Peyer's patch (tissue), 4 donors: ENCODE measurements around the gene SDS. TPM values are rescaled to one million over a fixed set of nuclear protein-coding genes. Genes with fewer than 3 reads are reported as not detected.

ENCODE experiments used
- DNase-seq, 3 donors: peaks; one replicate each; pipeline ENCODE4 v3.0.0-alpha.2; 2017 to 2019
- H3K27ac ChIP-seq, 4 donors: fragments of 200-600 bp; sonication (generic); one replicate each; pipeline ENCODE4 v1.5.1; 2016 to 2019
- H3K27me3 ChIP-seq, 2 donors: fragments of 200-600 bp; sonication (generic); one replicate each; pipeline ENCODE4 v1.5.1; 2019
- H3K36me3 ChIP-seq, 3 donors: fragments of 200-600 bp; sonication (generic); one replicate each; pipeline ENCODE4 v1.5.1; 2016 to 2019
- H3K4me1 ChIP-seq, 4 donors: fragments of 200-600 bp; sonication (generic); one replicate each; pipeline ENCODE4 v1.5.1; 2016 to 2019
- H3K4me3 ChIP-seq, 4 donors: fragments of 200-600 bp; sonication (generic); 1 replicate in 3 of 4; 2 replicates in 1 of 4; pipeline ENCODE4 v1.5.1; 2016 to 2019; ENCODE audit warnings: mild to moderate bottlenecking in 1 of 4
- H3K9me3 ChIP-seq, 4 donors: fragments of 200-600 bp; sonication (generic); one replicate each; pipeline ENCODE4 v1.5.1; 2016 to 2019; ENCODE audit warnings: mild to moderate bottlenecking in 1 of 4
- POLR2A ChIP-seq, 2 donors: fragments of 450-650 bp; IDR thresholded peaks; one replicate each; pipeline ENCODE4 v1.5.1; 2017; ENCODE audit warnings: antibody characterized with exemption in 2 of 2, mild to moderate bottlenecking in 2 of 2, moderate library complexity in 2 of 2
- total RNA-seq, 4 donors: library from RNA; depleted of rRNA; stranded (reverse); fragments of >200 nt; gene quantifications; one replicate each; pipeline ENCODE4 v1.1.0, GENCODE V29; 2016
- TF ChIP-seq, protein P1 (sequence below), 6 experiments: fragments of 450-650 bp in 4 of 6; fragments of 200-600 bp in 2 of 6; sonication (generic) in 1 of 6; IDR thresholded peaks; one replicate each; pipeline ENCODE4 v1.5.1; 2017 to 2019; ENCODE audit warnings: antibody characterized with exemption in 6 of 6, mild to moderate bottlenecking in 3 of 6, moderate library complexity in 1 of 6

Gene SDS
- total RNA-seq, 4 donors from 2014 or later, result not detected

DNA sequence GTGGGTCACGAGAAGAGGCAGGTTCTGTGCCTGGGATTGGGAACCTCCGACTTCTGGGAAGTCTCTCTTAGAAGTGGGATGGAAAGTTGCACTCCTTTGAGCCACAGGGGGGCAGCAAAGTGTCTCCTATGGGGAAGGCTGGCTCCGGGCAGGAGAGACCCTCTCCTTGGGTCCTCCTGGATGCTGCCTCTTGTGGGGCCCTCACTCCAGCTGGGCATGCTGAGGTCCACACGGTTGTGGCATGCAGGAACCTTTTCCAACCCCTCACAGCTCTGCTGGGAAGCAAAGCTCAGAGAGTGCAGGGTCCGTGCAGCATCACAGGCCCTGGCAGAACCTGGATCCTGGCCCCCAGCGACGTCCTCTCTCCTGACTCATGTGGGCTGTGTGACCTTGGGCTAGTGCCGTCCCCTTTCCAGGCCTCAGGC lies 35.9 kb upstream of the SDS start:
- Histone ChIP-seq H3K36me3 (no peaks in the 10 kb centered on the region), H3K9me3 (no peaks in the 10 kb centered on the region), H3K27ac (no peak overlapping the region), H3K4me1 (no peaks in the 10 kb centered on the region), H3K4me3 (no peak overlapping the region), H3K27me3 (no peaks in the 10 kb centered on the region)
- DNase-seq, result no peak
- no peak for TF ChIP-seq POLR2A (IDR thresholded peaks at IDR 0.05)
- TF ChIP-seq, protein P1, sequence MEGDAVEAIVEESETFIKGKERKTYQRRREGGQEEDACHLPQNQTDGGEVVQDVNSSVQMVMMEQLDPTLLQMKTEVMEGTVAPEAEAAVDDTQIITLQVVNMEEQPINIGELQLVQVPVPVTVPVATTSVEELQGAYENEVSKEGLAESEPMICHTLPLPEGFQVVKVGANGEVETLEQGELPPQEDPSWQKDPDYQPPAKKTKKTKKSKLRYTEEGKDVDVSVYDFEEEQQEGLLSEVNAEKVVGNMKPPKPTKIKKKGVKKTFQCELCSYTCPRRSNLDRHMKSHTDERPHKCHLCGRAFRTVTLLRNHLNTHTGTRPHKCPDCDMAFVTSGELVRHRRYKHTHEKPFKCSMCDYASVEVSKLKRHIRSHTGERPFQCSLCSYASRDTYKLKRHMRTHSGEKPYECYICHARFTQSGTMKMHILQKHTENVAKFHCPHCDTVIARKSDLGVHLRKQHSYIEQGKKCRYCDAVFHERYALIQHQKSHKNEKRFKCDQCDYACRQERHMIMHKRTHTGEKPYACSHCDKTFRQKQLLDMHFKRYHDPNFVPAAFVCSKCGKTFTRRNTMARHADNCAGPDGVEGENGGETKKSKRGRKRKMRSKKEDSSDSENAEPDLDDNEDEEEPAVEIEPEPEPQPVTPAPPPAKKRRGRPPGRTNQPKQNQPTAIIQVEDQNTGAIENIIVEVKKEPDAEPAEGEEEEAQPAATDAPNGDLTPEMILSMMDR (IDR thresholded peaks at IDR 0.05), result peak in 5 of 6 experiments; percentile 17 to 45 (median 25)

DNA sequence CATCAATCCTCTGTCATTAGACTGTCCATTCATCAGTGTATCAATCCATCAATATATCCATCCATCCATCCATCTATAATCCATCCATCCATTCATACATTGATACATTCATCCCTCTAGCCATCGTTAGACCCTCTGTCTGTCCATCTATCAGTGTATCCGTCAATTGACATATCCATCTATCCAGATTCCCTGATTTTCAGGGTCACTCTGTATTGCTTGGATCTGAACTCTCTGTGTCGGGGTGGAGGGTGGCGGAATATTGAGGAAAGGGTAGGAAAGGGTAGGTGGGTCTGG lies 35.6 kb upstream of the SDS start:
- Histone ChIP-seq H3K27ac (no peak overlapping the region), H3K4me3 (no peak overlapping the region), H3K36me3 (no peaks in the 10 kb centered on the region), H3K9me3 (no peaks in the 10 kb centered on the region), H3K27me3 (no peaks in the 10 kb centered on the region), H3K4me1 (no peaks in the 10 kb centered on the region)
- DNase-seq, result no peak
- TF ChIP-seq, protein P1 (IDR thresholded peaks at IDR 0.05), result no peak
- no peak for TF ChIP-seq POLR2A (IDR thresholded peaks at IDR 0.05)

DNA sequence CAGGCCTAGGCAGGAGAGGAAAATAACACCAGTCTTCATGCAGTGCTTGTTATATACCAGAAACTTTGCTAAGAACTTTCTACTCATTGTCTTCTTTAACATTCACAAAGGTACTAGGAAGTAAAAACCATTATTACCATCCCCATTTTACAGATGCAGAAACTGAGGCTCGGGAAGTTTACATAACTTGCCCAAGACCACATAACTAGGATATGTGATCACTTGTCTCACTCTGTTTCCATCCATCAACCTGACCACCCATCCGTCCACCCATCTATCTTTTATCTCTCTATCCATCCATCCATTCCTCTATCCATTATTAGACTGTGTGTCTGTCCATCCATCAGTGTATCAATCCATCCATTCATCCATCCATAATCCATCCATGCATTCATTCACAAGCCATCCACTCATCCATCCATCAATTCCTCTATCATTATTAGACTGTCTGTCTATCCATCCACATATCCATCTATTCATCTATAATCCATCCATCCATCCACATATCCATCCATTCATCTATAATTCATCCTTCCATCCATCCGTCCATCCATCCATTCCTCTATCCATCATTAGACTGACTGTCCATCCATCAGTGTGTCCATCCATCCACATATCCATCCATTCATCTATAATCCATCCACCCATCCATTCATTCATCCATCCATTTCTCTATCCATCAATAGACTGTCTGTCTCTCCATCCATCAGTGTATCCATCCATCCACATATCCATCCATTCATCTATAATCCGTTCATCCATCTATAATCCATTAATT lies 35.0 kb upstream of the SDS start:
- no peaks in the 10 kb centered on the region for H3K27me3 ChIP-seq
- DNase-seq, result no peak
- H3K9me3 ChIP-seq, result no peaks in the 10 kb centered on the region
- no peak overlapping the region for H3K27ac ChIP-seq
- no peaks in the 10 kb centered on the region for H3K36me3 ChIP-seq
- no peaks in the 10 kb centered on the region for H3K4me1 ChIP-seq
- TF ChIP-seq POLR2A (IDR thresholded peaks at IDR 0.05), result no peak
- TF ChIP-seq, protein P1 (IDR thresholded peaks at IDR 0.05), result no peak
- no peak overlapping the region for H3K4me3 ChIP-seq

DNA sequence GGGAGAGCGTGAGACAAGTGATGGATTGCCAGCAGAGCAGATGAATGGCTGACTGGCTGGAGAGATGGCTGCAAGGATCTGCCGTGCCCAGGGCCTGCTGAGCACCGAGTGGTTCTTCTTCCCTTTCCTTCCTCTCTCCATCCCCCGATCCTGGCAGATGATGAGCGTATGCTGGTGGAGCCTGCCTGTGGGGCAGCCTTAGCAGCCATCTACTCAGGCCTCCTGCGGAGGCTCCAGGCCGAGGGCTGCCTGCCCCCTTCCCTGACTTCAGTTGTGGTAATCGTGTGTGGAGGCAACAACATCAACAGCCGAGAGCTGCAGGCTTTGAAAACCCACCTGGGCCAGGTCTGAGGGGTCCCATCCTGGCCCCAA lies 34.0 kb upstream of the SDS start:
- Histone ChIP-seq H3K36me3 (no peaks in the 10 kb centered on the region), H3K9me3 (no peaks in the 10 kb centered on the region), H3K27me3 (no peaks in the 10 kb centered on the region), H3K4me3 (no peak overlapping the region), H3K4me1 (no peaks in the 10 kb centered on the region), H3K27ac (no peak overlapping the region)
- DNase-seq, result no peak
- no peak for TF ChIP-seq POLR2A (IDR thresholded peaks at IDR 0.05)
- TF ChIP-seq, protein P1 (IDR thresholded peaks at IDR 0.05), result no peak

DNA sequence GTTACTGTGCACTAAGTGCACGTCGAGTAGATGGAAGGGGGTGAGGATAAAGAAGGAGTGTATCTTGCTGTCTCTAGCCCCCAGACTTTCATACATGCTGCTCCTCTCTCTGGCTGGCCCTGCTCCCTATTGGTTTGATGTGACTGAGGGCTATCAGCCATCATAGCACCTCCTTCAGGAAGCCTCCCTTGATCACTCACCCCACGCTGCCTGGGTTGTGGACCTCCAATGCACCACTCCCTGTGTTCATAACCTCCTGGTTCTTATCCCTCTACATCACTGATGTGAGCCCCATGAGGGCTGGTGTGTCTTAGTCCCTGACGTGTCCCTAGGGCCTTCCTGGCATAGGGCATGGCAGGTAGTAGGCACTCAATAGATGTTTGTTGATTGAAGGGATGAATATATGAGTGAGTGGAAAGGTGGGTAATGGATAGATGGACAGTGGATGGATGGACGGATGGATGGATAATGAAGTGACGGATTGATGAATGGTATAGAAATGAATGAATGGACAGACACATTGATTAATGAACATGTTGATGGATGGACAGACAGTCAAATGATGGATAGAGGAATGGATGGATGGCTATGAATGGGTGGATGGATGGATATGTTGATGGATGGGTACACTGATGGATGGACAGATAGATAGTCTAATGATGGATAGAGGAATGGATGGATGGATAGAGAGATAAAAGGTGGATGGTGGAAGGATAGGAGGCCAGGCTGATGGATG lies 33.5 kb upstream of the SDS start:
- TF ChIP-seq, protein P1 (IDR thresholded peaks at IDR 0.05), result no peak
- TF ChIP-seq POLR2A (IDR thresholded peaks at IDR 0.05), result no peak
- DNase-seq, result no peak
- no peaks in the 10 kb centered on the region for H3K4me1 ChIP-seq

More for the DNA sequence above, 33.5 kb upstream of the SDS start:
- Histone ChIP-seq H3K36me3 (no peaks in the 10 kb centered on the region), H3K9me3 (no peaks in the 10 kb centered on the region), H3K27me3 (no peaks in the 10 kb centered on the region), H3K27ac (no peak overlapping the region), H3K4me3 (no peak overlapping the region)
